NCI-H1048 (cell line): ENCODE measurements around the gene GPSM1.

Experiments
- DNase-seq: peaks from one replicate; lab custom pipeline; 2025; lab: John Stamatoyannopoulos, UW

GPSM1 gene

DNA sequence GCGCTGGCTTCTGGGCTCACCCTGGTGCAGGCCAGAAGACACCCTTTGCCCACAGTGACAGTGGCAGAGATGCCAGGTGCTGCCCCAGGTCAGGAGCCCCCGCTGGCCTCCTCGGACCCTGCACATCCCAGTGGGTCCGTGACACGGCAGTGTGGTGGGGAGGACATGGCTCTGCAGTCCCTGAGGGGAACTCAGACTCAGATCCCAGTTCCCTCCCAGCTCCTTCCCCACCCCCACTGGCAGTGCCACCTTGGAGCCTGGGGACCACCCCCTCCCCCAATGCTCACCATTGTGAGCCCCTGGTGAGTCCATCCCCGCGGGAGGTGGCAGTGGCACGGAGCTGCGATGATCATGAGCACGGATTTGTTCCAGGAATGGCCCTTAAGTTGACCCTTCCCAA is 22.9 kb upstream of the GPSM1 start:
- no peak for DNase-seq

DNA sequence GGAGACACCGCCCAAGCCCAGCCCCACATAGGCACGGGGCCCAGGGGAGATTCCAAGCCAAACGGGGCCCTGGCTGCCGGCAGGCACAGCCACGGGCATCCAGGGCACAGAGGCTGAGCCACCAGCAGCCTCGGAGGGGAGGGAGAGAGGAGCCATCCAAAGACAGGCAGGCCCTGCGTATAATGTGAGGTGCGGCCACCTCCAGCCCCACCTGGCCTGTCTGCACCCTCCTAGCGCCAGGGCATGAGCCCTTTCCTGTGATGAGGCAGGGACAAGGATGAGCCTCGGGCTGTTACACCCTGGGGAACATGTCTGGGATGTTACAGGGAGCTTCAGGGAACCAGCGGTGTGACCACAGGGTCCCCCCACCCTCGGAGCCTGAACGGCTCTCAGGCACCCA is 22.4 kb upstream of the GPSM1 start:
- DNase-seq = no peak

DNA sequence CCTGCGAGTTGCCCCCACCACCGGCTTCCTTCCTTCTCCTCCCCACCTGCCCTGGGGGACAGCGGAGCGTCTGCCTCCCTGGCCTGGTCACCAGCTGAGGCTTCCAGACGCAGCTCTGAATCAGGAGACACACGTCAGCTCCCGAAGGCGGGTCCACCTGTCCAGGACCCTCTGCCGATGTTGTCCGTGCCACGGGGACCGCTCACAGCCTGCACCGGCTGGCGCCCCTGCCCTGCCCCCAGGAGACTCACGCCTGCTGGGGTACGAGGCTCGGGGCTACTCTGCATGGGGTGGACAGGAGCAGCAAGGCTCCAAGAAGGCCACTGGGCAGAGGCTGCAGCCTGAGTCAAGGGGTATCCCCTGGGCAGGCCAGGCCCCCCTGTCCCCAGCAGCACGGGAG is 21.5 kb upstream of the GPSM1 start:
- DNase-seq = no peak

DNA sequence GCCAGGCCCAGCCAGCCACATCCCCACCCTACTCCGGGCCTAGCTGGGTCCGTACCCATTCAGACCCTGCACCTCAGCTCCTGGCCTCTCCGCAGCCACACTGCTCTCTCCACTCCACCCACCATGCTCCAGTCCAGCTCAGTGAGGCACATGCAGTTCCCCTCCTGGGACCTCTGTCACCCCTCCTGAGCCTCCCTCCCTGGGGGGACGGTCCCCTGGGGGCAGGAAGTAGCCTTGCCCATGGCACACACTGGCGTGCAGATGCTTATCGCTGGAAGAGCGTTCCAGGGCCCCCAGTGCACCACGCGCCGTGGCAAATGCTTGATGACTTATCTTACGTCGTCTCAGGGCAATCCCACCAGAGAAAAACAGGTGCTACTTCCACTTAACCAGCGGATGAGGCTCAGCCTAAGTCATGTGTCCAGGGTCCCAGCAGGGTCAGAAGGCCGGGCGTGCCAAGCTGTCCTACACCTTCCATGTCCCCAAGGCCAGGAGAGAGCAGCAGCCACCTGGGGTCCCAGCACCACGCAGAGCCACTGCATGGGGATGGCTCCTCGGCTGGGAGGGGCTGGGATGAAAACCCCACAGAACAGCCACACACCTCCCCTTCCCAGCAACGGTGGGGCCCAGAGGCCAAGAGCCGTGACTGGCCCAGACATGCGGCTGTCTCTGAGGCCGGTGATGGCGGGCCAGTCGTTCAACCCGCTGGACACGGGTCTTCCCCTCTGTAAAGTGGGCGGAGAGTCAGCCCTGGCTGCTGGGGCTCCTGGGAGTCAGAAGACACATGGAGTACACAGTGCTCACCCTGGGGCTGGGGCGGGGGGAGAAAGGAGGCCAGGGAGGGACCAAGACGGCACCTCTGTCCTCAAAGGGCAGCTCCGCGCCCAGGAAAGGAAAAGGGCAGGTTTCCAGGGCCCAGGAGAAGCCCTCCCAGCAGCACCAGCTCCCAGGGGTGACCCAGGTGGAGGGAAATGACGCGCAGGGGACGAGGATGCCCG is 20.8 kb upstream of the GPSM1 start:
- no peak for DNase-seq

DNA sequence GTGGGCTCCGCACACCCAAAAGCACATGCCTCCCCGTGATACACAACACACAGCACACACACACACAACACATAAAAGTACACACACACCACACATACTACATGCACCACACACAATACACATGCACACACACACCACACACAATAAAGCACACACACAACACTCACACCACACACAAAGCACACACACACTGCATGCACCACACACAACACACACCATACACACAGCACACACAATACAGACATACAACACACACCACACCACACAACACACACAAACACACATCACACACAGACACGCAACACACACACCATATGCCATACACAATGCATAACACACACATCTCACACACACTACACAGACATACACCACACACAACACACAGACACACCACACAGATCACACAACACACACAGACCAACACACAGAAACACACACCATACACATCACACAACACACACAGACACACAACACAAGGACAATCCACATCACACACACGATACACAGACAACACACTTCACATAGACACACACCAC is 20.1 kb upstream of the GPSM1 start:
- DNase-seq = no peak

DNA sequence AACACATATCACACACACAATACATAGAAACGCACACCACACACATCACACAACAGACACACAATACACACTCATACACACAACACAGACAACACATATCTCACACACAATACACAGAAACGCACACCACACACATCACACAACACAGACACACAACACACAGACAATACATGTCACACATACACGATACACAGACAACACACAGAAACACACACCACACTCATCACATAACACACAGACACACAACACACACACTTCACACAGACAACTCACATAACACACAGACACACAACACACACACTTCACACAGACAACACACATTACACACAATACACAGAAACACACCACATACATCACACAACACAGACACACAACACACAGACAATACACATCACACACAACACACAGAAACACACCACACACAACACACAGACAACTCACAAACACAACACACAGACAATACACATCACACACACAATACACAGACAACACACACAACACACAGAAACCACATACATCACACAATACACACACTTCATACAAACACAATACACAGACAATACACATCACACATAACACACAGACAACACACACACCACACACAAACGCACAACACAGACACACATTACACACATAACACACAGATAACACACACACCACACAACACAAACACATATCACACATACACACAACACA is 19.2 kb upstream of the GPSM1 start:
- DNase-seq = no peak

DNA sequence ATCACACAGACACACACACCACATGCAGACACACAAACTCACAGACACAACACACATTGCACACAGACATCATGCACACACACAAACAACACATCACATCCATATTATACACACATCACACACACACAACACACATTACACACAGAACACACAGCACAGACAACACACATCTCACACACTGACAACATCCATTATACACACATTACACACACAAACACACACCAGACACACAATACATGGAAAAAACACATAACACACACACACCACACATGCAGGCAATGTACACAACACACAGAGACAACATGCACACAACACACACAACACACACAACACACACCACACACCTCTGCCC is 18.7 kb upstream of the GPSM1 start:
- DNase-seq = no peak

DNA sequence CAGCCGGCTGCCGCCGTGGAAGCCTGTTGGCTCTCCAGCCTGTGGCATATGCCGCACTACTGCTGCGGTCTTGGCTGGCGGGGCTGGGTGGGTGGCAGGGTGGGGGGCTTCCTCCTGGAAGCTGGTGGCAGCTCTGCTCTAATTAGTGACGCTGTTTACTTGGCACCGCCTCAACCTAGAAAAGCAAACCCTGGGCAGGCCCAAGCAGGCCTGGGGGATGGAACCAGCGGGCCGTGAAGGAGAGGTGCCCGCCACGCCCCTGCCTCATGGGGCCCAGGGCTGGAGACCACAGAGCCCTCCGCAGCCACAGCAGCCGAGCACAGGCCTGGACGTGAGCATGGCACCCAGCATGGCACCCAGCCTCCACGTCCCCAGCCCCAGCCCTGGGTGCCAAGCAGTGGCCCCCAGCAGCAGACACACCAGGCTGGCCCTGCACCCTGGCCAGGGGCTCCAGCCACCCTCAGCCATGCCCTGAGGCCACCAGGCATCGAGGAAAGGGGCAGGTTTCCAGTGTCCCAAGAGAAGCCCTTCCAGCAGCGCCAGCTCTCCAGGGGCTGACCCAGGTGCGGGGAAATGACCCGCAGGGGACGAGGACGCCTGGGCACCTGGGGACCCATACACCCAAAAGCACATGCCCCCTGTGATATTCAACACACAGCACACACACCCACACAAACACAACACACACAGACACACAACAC is 18.1 kb upstream of the GPSM1 start:
- DNase-seq = no peak

DNA sequence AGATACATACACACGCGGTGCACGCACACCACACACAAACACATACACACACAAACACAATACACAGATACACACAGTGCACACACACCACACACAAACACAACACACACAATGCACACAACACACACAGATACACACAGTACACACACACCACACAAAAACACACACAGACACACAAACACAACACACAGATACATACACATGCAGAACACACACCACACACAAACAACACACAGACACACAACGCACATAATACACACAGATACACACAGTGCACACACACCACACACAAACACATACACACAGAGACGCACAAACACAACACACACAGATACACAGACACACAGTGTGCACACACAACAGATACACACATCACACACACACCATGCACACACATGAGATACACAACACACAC is 17.5 kb upstream of the GPSM1 start:
- DNase-seq = no peak

DNA sequence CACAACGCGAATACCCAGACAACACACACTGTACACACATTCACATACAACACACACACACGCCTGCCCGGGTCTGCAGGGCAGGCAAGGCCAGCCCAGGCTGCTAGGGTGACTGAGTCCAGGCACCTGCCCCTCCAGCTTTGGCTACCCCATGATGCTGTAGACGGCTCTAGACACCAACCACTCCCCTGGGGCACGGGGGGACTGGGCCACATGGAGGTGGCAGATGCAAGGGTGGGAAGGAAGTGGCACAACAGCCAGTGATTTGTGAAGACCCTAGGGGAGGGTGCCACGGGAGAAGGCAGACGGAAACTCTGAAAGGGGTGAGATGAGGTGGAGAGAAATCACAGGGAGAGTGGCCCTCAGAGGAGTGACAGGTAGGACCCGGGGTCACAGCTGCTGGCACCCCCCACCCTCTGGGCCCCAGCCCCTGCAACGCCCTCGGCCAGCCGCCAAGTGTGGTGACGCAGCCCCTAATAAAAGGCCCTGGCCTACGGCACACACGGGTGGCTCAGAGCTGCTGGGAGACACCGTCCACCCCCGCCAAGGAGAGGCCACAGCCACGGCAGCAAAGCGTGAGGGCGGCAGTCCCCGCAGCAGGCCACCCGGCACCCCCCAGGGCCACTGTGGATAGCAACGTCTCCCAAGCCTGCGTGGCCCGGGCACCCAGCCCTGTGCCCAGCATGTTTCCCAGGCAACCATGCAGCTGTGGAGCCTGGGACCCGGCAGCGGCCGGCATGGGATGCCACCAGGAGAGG is 16.9 kb upstream of the GPSM1 start:
- no peak for DNase-seq

DNA sequence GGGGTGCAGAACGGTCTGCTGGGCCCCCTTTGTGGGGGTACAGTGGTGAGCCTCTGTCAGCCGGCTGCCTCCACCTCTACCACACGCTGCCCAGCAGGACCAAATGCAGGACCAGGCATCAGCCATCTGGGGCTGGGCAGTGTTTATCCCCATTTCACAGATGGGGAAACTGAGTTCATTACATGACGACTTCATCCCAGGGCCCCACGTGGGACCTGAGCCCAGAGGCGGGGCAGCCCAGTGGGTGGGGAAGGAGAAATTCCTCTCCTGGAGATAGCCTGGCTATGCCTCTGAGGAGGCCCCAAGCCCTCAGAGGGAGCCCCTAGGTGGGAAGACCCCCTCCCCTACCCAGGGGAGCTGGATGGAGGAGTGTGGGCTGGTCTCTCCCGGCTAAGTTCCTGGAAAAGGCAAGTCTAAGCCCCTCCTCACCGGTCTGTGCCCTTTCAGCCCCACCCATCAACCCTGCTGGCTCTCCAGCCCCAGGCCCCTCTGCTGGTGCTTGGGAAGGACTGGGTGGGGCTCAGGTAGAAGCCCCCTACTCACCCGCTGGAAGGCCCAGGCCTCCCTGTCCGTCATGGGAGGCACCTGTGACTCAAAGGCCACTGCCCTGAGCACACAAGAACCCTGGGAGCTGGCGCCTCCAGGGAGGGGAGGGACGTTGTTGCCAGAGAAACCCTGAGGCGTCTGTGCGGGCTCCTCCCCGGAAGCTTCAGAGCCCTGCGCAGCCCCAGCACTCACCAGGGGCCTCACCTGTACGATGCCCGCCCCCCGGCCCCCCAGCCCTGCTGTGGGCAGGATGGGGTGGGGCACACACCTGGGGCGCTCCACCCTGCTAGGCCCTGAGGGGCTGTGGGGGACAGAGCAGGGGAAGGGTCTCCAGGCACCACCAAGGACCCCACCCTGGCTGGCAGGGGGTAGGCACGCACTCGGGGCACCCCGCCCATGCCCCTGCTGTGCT is 16.0 kb upstream of the GPSM1 start:
- DNase-seq = no peak

DNA sequence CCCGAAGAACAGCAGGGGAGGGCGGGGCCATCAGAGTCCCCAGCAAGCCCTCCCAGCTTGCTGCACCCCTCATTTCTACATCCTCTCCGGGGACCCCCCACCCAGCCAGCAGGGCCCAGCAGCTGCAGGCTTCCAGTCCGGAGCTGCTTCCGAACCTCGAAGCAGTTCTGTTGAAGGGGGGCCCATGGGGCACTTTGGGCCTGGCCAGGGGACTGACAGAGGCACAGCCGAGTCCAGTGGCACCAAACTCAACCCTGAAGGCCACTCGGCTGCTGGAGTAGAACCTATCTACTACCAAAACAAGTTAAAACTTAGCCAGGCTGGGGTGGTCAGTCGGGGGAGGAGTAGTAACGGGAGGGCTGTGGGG is 15.3 kb upstream of the GPSM1 start:
- no peak for DNase-seq

DNA sequence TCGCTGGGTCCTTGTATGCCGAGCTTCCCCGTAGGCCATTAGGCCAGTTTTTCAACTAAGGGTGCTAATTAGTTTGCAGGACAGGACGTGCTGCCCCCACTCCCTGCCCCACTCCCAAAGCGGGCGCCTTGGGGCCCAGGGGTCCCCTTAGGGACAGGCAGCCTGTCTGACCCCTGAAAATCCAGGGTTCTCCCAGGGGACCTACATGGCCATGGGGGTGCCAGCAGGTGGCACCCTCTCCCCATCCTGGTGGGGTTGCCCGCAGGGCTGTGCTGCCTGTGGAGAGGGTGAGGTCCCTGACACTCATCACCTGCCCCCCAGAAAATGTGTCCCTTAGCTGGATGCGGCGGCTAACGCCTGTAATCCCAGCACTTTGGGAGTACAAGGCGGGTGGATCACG is 14.9 kb upstream of the GPSM1 start:
- no peak for DNase-seq

DNA sequence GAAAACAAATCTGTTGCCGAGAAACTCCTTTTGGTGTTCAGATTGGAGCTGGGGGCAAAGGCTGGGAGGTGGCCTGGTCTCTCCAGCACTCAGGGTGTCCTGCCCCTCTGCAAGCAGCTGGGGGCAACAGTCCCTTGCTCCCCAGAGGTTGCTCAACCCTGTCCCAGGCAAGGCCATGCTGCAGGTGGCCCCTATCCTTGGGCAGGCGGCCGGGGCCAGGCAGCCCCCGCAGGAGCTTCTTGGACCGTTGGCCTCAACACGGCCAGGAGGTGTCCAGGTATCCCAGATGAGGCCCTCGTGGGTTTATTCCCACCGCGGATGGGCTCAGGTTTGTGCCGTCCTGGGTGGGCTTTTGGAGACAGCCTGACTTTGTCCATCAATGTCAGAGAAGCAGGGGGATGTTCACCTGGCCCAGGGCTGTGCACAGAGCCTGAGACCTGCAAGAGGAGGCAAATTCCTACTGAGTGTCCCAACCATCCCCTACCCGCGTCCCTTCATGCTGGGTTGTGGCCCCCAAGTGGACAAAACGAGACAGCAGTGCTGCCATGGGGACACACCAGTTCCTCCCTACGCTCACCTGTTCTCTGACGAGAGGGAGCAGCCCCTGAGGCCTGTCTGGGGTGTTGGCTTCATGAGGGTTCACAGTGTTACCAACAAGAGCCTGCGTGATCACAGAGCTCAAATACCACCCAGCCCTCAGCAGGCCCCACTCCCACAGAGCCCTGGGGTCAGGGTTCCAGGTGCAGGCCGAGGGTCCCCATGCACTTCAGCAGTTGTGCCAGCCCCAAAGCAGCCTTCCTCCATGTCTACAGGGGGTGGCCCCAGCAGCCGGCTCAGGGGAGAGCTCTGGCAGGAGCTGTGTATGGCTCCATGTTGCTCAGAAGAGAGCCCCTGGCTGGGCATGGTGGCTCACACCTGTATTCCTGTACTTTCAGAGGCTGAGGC is 14.0 kb upstream of the GPSM1 start:
- no peak for DNase-seq

DNA sequence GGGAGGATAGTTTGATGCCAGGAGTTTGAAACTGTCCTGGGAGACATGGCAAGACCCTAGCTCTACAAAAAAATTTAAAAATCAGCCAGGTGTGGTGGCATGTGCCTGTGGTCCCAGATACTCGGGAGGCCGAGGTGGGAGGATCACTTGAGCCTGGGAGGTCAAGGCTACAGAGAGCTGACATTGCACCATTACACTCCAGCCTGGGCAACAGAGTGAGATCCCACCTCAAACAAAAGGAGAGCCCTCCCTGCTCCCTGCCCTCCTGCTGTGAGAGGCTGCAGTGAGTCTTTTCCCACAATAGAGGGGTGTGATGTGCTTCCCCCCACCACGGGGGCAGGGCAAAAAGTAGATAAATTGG is 13.3 kb upstream of the GPSM1 start:
- DNase-seq = no peak

DNA sequence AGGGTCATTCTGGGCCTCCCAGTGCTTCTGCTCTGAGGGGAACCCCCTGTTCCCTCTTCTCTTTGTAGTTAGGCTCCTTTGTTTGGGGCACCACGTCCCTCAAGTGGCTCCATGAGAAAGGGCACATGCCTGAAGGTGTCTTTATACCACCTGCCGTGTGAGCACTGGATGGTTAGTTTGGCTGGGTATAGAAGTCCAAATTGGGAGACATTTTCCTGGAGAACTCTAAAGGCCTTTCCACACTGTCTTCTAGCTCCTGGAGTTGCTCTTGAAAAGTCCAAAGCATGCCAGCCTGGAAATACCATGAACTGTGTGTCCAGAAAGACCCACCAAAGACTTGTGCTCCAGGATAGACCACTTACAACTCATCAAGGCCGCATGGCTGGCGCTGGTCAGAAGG is 12.4 kb upstream of the GPSM1 start:
- DNase-seq = no peak

DNA sequence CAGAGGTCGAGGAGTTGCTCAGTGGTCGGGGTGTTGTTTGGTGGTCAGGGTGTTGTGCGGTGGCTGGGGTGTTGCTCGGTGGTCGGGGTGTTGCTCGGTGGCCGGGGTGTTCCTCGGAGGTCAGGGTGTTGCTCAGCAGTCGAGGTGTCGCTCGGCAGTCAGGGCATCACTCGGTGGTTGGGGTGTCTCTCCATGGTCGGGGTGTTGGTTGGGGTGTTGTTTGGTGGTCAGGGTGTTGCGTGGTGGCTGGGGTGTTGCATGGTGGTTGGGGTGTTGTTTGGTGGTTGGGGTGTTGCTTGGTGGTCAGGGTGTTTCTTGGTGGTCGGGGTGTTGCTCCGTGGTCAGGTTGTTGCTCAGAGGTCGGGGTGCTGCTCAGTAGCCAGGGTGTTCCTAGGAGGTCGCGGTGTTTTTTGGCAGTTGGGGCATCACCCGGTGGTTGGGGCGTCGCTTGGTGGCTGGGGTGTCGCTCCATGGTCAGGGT is 11.0 kb upstream of the GPSM1 start:
- no peak for DNase-seq

DNA sequence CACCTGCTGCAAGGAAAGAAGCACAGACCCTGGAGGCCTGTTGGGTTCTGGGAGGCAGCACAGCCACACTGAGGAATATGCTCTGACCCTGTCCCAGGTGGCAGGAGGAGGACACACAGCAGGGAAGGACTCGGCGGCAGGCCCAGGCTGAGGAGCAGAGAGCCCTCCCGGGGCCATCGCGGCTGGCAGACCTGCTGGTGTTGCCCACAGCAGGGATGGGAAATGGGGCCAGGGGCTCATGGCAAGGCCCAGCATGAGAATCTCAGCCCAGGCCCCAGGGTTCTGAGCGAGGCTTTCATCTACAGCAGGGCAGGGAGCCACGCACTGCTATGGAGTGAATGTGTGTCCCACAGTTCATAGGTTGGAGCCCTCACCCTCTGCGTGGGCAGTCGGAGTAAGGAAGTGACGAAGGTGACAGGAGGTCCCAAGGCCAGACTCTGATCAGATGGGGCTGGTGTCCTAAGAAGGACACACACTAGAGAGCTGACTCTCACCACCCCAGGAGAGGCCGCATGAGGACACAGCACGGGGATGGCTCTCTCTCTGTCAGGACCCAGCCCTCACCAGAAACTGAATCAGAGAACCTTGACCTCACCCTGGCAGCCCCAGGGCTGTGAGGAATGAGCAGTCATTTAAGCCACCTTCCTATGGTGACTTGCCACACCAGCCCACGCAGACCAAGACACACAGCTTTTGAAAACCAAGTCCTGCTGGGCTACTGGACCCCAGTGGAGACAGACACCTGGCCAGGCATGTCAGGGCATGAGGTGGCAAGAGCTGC is 10.3 kb upstream of the GPSM1 start:
- no peak for DNase-seq

DNA sequence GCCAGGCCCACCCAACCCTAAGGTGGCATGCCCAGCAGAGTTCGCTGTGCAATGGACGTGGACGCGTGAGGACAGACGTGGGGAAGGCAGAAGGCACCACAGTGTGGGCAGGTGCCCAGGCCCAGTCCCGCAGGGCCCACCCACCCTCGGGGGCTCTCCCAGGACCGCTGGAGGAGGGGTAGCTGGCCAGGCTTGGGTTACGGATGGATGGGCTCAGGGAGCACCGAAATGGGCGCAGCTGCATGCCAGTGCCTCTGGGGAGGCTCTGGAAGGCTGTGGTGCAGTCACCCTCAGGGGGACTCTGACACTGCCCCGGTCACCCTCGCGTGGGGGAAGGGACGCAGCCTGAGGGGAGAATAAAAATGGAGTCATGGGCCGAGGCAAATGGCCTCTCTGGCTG is 9.6 kb upstream of the GPSM1 start:
- no peak for DNase-seq
